ENCODE results near the gene SLC9A4.

GRCh38 chr2:102512161-102512560 lies 39.1 kb downstream of the SLC9A4 start:
- TF ChIP-seq YY1 (IDR thresholded peaks at IDR 0.05; ENCODE audit: insufficient read depth, insufficient read length) (no peak), SUZ12 (IDR thresholded peaks at IDR 0.05; ENCODE audit: extremely low read depth, insufficient read depth, insufficient read length) (no peak)

Measured in NT2/D1 (cell line).